H9 (cell line): ENCODE measurements around the gene IFRD2. TPM values are rescaled to one million over a fixed set of nuclear protein-coding genes. Genes with fewer than 3 reads are reported as not detected.
A peak's percentile ranks its signal among the peaks of the same experiment; 100 is the strongest.

Experiments used
- DNase-seq: peaks from one replicate; pipeline ENCODE4 v3.0.0-alpha.2; 2017
- H2AFZ ChIP-seq: one replicate; pipeline ENCODE4 v1.6.1; 2013; ENCODE audit warnings: mild to moderate bottlenecking, low read length, control low read depth, moderate library complexity
- H2AK5ac ChIP-seq: 2 replicates; pipeline ENCODE4 v1.6.1; 2013; ENCODE audit warnings: low read length, control low read depth, mixed read lengths; ENCODE audit not compliant: insufficient read length
- H2BK120ac ChIP-seq: one replicate; pipeline ENCODE4 v1.6.1; 2013; ENCODE audit warnings: low read depth, mild to moderate bottlenecking, low read length, control low read depth, inconsistent platforms; ENCODE audit not compliant: poor library complexity, severe bottlenecking
- H2BK12ac ChIP-seq: 2 replicates; pipeline ENCODE4 v1.6.1; 2013; ENCODE audit warnings: low read length, control low read depth, mixed read lengths, low read depth; ENCODE audit not compliant: insufficient read length
- H2BK15ac ChIP-seq: 2 replicates; pipeline ENCODE4 v1.6.1; 2013; ENCODE audit warnings: low read depth, low read length, control low read depth
- H2BK20ac ChIP-seq: one replicate; pipeline ENCODE4 v1.6.1; 2013; ENCODE audit warnings: low read depth, mild to moderate bottlenecking, low read length, control low read depth, inconsistent platforms; ENCODE audit not compliant: poor library complexity, severe bottlenecking
- H2BK5ac ChIP-seq: 2 replicates; pipeline ENCODE4 v1.6.1; 2013; ENCODE audit warnings: low read length, control low read depth, mixed read lengths; ENCODE audit not compliant: insufficient read length
- H3K14ac ChIP-seq: 2 replicates; pipeline ENCODE4 v1.6.1; 2013; ENCODE audit warnings: low read length, control low read depth; ENCODE audit not compliant: insufficient read depth
- H3K18ac ChIP-seq: 2 replicates; pipeline ENCODE4 v1.6.1; 2013; ENCODE audit warnings: low read depth, mild to moderate bottlenecking, mixed read lengths, low read length, control low read depth; ENCODE audit not compliant: insufficient read length
- H3K23ac ChIP-seq: 2 replicates; pipeline ENCODE4 v1.6.1; 2013; ENCODE audit warnings: low read length, control low read depth, mixed read lengths, low read depth; ENCODE audit not compliant: insufficient read length
- H3K23me2 ChIP-seq: 2 replicates; pipeline ENCODE4 v1.6.1; 2013; ENCODE audit warnings: low read depth, mild to moderate bottlenecking, mixed read lengths, low read length, control low read depth; ENCODE audit not compliant: insufficient read length, poor library complexity, severe bottlenecking
- H3K27ac ChIP-seq: 2 replicates; pipeline ENCODE4 v1.5.1; 2013; ENCODE audit warnings: low read length, control low read depth, mixed read lengths, low read depth; ENCODE audit not compliant: insufficient read length
- H3K27me3 ChIP-seq: 2 replicates; pipeline ENCODE4 v1.6.1; 2013; ENCODE audit warnings: low read length, control low read depth, inconsistent platforms; ENCODE audit not compliant: insufficient read depth
- H3K4ac ChIP-seq: 2 replicates; pipeline ENCODE4 v1.6.1; 2013; ENCODE audit warnings: low read depth, mild to moderate bottlenecking, control low read depth, inconsistent platforms, low read length, moderate library complexity
- H3K4me1 ChIP-seq: 2 replicates; pipeline ENCODE4 v1.6.1; 2013; ENCODE audit warnings: low read length, control low read depth, inconsistent platforms; ENCODE audit not compliant: insufficient read depth
- H3K4me2 ChIP-seq: 2 replicates; pipeline ENCODE4 v1.6.1; 2013; ENCODE audit warnings: low read length, control low read depth, mixed read lengths; ENCODE audit not compliant: insufficient read length, insufficient read depth
- H3K56ac ChIP-seq: 2 replicates; pipeline ENCODE4 v1.6.1; 2013; ENCODE audit warnings: low read depth, mild to moderate bottlenecking, mixed read lengths, low read length, control low read depth; ENCODE audit not compliant: insufficient read length
- H3K79me1 ChIP-seq: 2 replicates; pipeline ENCODE4 v1.6.1; 2013; ENCODE audit warnings: low read depth, mild to moderate bottlenecking, moderate library complexity, low read length, control low read depth, inconsistent platforms; ENCODE audit not compliant: insufficient read depth, poor library complexity, severe bottlenecking
- H3K79me2 ChIP-seq: 2 replicates; pipeline ENCODE4 v1.6.1; 2013; ENCODE audit warnings: low read length, control low read depth, inconsistent platforms; ENCODE audit not compliant: insufficient read depth
- H3K9ac ChIP-seq: 2 replicates; pipeline ENCODE4 v1.6.1; 2013; ENCODE audit warnings: low read length, control low read depth, mixed read lengths; ENCODE audit not compliant: insufficient read length; ENCODE audit errors: extremely low read depth
- H3K9me3 ChIP-seq: one replicate; pipeline ENCODE4 v1.6.1; 2013; ENCODE audit warnings: low read depth, low read length, inconsistent platforms; ENCODE audit not compliant: control insufficient read depth
- H3T11ph ChIP-seq: one replicate; pipeline ENCODE4 v1.6.1; 2013; ENCODE audit warnings: mild to moderate bottlenecking, low read length, control low read depth, inconsistent platforms
- H4K20me1 ChIP-seq: one replicate; pipeline ENCODE4 v1.6.1; 2013; ENCODE audit not compliant: control insufficient read depth, insufficient read length, insufficient read depth
- H4K5ac ChIP-seq: 2 replicates; pipeline ENCODE4 v1.6.1; 2013; ENCODE audit warnings: low read depth, mild to moderate bottlenecking, mixed read lengths, low read length, control low read depth; ENCODE audit not compliant: insufficient read length
- H4K8ac ChIP-seq: replicated peaks from 2 replicates; pipeline ENCODE4 v1.6.1; 2013; ENCODE audit warnings: low read length, control low read depth, mixed read lengths, low read depth; ENCODE audit not compliant: insufficient read length
- H4K91ac ChIP-seq: 2 replicates; pipeline ENCODE4 v1.6.1; 2013; ENCODE audit warnings: low read depth, mild to moderate bottlenecking, moderate library complexity, mixed read lengths, low read length, control low read depth; ENCODE audit not compliant: insufficient read length
- H3K27ac Mint-ChIP-seq, 3 experiments: 2 replicates in 2 of 3; 3 replicates in 1 of 3; pipeline ENCODE4 v1.8.0; 2020 to 2021; ENCODE audit warnings: mixed read lengths in 3 of 3, mild to moderate bottlenecking in 1 of 3, moderate library complexity in 1 of 3
- H3K27me3 Mint-ChIP-seq: 2 replicates; pipeline ENCODE4 v1.8.0; 2021; ENCODE audit warnings: low read depth, mild to moderate bottlenecking, moderate library complexity, mixed read lengths
- H3K36me3 Mint-ChIP-seq, 3 experiments: 2 replicates in 2 of 3; 3 replicates in 1 of 3; pipeline ENCODE4 v1.8.0; 2020 to 2021; ENCODE audit warnings: low read depth in 3 of 3, mixed read lengths in 3 of 3; ENCODE audit not compliant: insufficient read depth in 1 of 3
- H3K4me1 Mint-ChIP-seq, 2 experiments: 2 replicates each; pipeline ENCODE4 v1.8.0; 2020; ENCODE audit warnings: mixed read lengths in 2 of 2
- H3K4me3 Mint-ChIP-seq, 2 experiments: 2 replicates in 1 of 2; 3 replicates in 1 of 2; pipeline ENCODE4 v1.8.0; 2020 to 2021; ENCODE audit warnings: mild to moderate bottlenecking in 2 of 2, mixed read lengths in 2 of 2, moderate library complexity in 1 of 2
- H3K9me3 Mint-ChIP-seq, 2 experiments: 2 replicates in 1 of 2; 3 replicates in 1 of 2; pipeline ENCODE4 v1.8.0; 2020; ENCODE audit warnings: mild to moderate bottlenecking in 2 of 2, mixed read lengths in 2 of 2, moderate library complexity in 1 of 2
- CTCF ChIP-seq: fragments of 200-600 bp; sonication (generic); conservative IDR thresholded peaks from 3 replicates; pipeline ENCODE4 v1.8.0; 2021; ENCODE audit warnings: antibody characterized with exemption, mild to moderate bottlenecking
- WGBS: extraction: QIAGEN DNeasy Blood & Tissue Kit; methylation state at CpG from one replicate; pipeline ENCODE4 v1.1.7; 2013; ENCODE audit warnings: missing lambda C conversion rate, low lambda C conversion rate, mixed read lengths; ENCODE audit not compliant: insufficient read length; ENCODE audit errors: extremely low coverage; 5-methylcytosine and 5-hydroxymethylcytosine counted together
- total RNA-seq: library from RNA; stranded (reverse); gene quantifications from 2 replicates; pipeline ENCODE4 v1.2.1, GENCODE V29; 2021

The IFRD2 gene
- total RNA-seq, 1 experiment from 2014 or later, result 109 TPM

GRCh38 chr3:50245831-50246516 lies 46.3 kb downstream of the IFRD2 start:
- Histone ChIP-seq H3K4ac (no peak overlapping the region), H3K4me2 (peak overlapping the region; percentile 9), H2BK120ac (no peak overlapping the region), H4K5ac (no peak overlapping the region), H3K27me3 (no peaks in the 10 kb centered on the region), H2BK12ac (no peak overlapping the region), H3K79me1 (peaks cover 14% of the 10 kb centered on the region), H3K9ac (no peak overlapping the region), H3K14ac (peak overlapping the region; percentile 75), H3K9me3 (no peaks in the 10 kb centered on the region), H2BK20ac (no peak overlapping the region), H4K8ac (no peak overlapping the region), H3K56ac (no peak overlapping the region), H2BK5ac (no peak overlapping the region), H3K4me1 (peaks cover 9% of the 10 kb centered on the region; the same call in 1 of the 2 replicates), H3K18ac (peak overlapping the region; percentile 64), H4K20me1 (peaks cover 3% of the 10 kb centered on the region), H4K91ac (no peak overlapping the region), H3T11ph (no peak overlapping the region), H3K23me2 (peaks cover 3% of the 10 kb centered on the region), H2AK5ac (no peak overlapping the region), H3K27ac (no peak overlapping the region), H2BK15ac (no peak overlapping the region), H2AFZ (no peak overlapping the region), H3K79me2 (peaks cover 26% of the 10 kb centered on the region; the same call in 1 of the 2 replicates), H3K23ac (no peak overlapping the region)
- Mint-ChIP-seq H3K9me3 (no peaks in the 10 kb centered on the region), H3K27me3 (no peaks in the 10 kb centered on the region), H3K36me3 (peaks cover 6 to 29% (median 24%) of the 10 kb centered on the region in 3 experiments), H3K4me1 (peaks cover 57 to 65% of the 10 kb centered on the region in 2 experiments), H3K4me3 (peak overlapping the region in 1 of 2 experiments; percentile 56; a peak in 1 of 5 replicates), H3K27ac (peak overlapping the region; percentile 94; a peak in 6 of 7 replicates)
- WGBS, result no CpG with 5 or more reads among the region's 25 CpGs
- peak; percentile 99 for TF ChIP-seq CTCF
- peak; percentile 98 for DNase-seq
